Measurements from ENCODE around the gene ARHGEF1. TPM values are rescaled to one million over a fixed set of nuclear protein-coding genes. Genes with fewer than 3 reads are reported as not detected.

The ARHGEF1 gene
- total RNA-seq, 1 donor from 2014 or later, result 73.1 TPM

DNA sequence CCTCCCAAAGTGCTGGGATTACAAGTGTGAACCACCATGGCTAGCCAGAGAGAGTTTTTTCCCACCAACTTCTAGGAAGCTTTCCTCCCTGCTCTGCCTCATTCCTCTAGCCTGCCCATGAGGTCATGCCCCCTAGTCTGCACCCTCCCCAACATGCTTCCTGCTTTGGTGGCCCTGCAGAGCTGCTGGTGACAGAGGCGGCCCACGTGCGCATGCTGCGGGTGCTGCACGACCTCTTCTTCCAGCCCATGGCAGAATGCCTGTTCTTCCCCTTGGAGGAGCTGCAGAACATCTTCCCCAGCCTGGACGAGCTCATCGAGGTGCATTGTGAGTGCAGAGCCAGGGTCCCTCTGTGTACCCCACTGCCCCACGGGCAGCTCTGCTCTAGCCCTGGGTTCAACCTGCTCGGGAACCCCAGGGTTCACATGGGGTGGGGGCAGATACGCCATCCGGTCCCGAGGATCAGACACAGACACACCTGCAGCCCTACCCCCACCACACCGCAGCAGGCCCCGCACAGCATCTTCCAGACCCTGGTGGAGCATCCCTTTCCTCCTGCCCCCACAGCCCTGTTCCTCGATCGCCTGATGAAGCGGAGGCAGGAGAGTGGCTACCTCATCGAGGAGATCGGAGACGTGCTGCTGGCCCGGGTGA lies 18.9 kb downstream of the ARHGEF1 start:
- no peaks in the 10 kb centered on the region for H3K9me3 Mint-ChIP-seq (ENCODE audit: unreplicated experiment)
- H3K27ac Mint-ChIP-seq (ENCODE audit: unreplicated experiment), result no peak overlapping the region

DNA sequence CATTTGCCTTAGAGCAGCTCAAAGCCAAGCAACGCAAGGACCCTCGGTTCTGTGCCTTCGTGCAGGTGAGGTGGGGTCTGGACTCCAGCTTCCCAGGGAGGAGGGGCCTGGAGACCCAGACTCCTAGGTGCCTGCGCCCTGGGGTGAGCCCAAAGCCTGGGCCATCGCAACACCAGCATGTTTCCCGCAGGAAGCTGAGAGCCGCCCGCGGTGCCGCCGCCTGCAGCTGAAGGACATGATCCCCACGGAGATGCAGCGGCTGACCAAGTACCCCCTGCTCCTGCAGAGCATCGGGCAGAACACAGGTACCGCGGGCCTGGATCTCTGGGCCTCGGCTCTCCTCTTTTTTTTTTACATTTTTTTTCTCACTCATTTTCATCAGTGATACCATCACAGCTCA lies 19.6 kb downstream of the ARHGEF1 start:
- H3K27me3 Mint-ChIP-seq (ENCODE audit: low read depth, unreplicated experiment), result no peaks in the 10 kb centered on the region
- H3K4me3 ChIP-seq (ENCODE audit: insufficient read depth, low read depth, low read length), result no peak overlapping the region
- no peaks in the 10 kb centered on the region for H3K27me3 ChIP-seq (ENCODE audit: insufficient read depth, low read length)
- no peaks in the 10 kb centered on the region for H3K4me1 ChIP-seq (ENCODE audit: insufficient read depth, low read length)
- H3K36me3 ChIP-seq (ENCODE audit: insufficient read depth, low read length), result peaks cover 33% of the 10 kb centered on the region
- DNase-seq (ENCODE audit: low read depth) (no peak), FAIRE-seq (no peak)
- no peaks in the 10 kb centered on the region for H3K4me1 Mint-ChIP-seq (ENCODE audit: low read depth, unreplicated experiment)
- H3K9me3 ChIP-seq (ENCODE audit: insufficient read depth, low read depth, low read length), result no peaks in the 10 kb centered on the region
- no peak overlapping the region for H3K4me2 ChIP-seq (ENCODE audit: low read length)
- no peak overlapping the region for H2AFZ ChIP-seq (ENCODE audit: low read depth, low read length)
- H3K36me3 Mint-ChIP-seq (ENCODE audit: low read depth, unreplicated experiment), result peaks cover 30% of the 10 kb centered on the region
- TF ChIP-seq EZH2 (IDR thresholded peaks at IDR 0.05; ENCODE audit: insufficient read depth, low read length), result no peak
- TF ChIP-seq, protein P1, sequence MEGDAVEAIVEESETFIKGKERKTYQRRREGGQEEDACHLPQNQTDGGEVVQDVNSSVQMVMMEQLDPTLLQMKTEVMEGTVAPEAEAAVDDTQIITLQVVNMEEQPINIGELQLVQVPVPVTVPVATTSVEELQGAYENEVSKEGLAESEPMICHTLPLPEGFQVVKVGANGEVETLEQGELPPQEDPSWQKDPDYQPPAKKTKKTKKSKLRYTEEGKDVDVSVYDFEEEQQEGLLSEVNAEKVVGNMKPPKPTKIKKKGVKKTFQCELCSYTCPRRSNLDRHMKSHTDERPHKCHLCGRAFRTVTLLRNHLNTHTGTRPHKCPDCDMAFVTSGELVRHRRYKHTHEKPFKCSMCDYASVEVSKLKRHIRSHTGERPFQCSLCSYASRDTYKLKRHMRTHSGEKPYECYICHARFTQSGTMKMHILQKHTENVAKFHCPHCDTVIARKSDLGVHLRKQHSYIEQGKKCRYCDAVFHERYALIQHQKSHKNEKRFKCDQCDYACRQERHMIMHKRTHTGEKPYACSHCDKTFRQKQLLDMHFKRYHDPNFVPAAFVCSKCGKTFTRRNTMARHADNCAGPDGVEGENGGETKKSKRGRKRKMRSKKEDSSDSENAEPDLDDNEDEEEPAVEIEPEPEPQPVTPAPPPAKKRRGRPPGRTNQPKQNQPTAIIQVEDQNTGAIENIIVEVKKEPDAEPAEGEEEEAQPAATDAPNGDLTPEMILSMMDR (IDR thresholded peaks at IDR 0.05; ENCODE audit: insufficient read depth, low read depth, low read length), result no peak
- H3K79me2 ChIP-seq (ENCODE audit: insufficient read depth, low read length), result no peaks in the 10 kb centered on the region
- no peak overlapping the region for H3K27ac ChIP-seq (ENCODE audit: low read depth, low read length)
- no peak overlapping the region for H3K4me3 Mint-ChIP-seq (ENCODE audit: unreplicated experiment)
- no peaks in the 10 kb centered on the region for H3K9me3 Mint-ChIP-seq (ENCODE audit: unreplicated experiment)
- peaks cover 44% of the 10 kb centered on the region for H4K20me1 ChIP-seq (ENCODE audit: insufficient read depth, low read length)
- no peak overlapping the region for H3K27ac Mint-ChIP-seq (ENCODE audit: unreplicated experiment)
- H3K9ac ChIP-seq (ENCODE audit: low read length), result no peak overlapping the region

More for the DNA sequence above, 18.9 kb downstream of the ARHGEF1 start:
- no peak overlapping the region for H3K4me2 ChIP-seq (ENCODE audit: low read length)
- no peaks in the 10 kb centered on the region for H3K27me3 ChIP-seq (ENCODE audit: insufficient read depth, low read length)
- H3K36me3 ChIP-seq (ENCODE audit: insufficient read depth, low read length), result peaks cover 33% of the 10 kb centered on the region
- Mint-ChIP-seq H3K4me3 (ENCODE audit: unreplicated experiment) (no peak overlapping the region), H3K4me1 (ENCODE audit: low read depth, unreplicated experiment) (no peaks in the 10 kb centered on the region), H3K36me3 (ENCODE audit: low read depth, unreplicated experiment) (peaks cover 28% of the 10 kb centered on the region), H3K27me3 (ENCODE audit: low read depth, unreplicated experiment) (no peaks in the 10 kb centered on the region)
- H4K20me1 ChIP-seq (ENCODE audit: insufficient read depth, low read length), result peaks cover 43% of the 10 kb centered on the region
- FAIRE-seq, result no peak
- no peak overlapping the region for H2AFZ ChIP-seq (ENCODE audit: low read depth, low read length)
- H3K9me3 ChIP-seq (ENCODE audit: insufficient read depth, low read depth, low read length), result no peaks in the 10 kb centered on the region
- no peaks in the 10 kb centered on the region for H3K79me2 ChIP-seq (ENCODE audit: insufficient read depth, low read length)
- no peak for DNase-seq (ENCODE audit: low read depth)
- H3K27ac ChIP-seq (ENCODE audit: low read depth, low read length), result no peak overlapping the region
- H3K4me3 ChIP-seq (ENCODE audit: insufficient read depth, low read depth, low read length), result no peak overlapping the region
- TF ChIP-seq, protein P1 (IDR thresholded peaks at IDR 0.05; ENCODE audit: insufficient read depth, low read depth, low read length), result no peak
- no peak for TF ChIP-seq EZH2 (IDR thresholded peaks at IDR 0.05; ENCODE audit: insufficient read depth, low read length)
- no peaks in the 10 kb centered on the region for H3K4me1 ChIP-seq (ENCODE audit: insufficient read depth, low read length)
- no peak overlapping the region for H3K9ac ChIP-seq (ENCODE audit: low read length)

Measured in astrocyte (in vitro differentiated cells and primary cell).